ENCODE results near the gene CD81.

The CD81 gene

DNA sequence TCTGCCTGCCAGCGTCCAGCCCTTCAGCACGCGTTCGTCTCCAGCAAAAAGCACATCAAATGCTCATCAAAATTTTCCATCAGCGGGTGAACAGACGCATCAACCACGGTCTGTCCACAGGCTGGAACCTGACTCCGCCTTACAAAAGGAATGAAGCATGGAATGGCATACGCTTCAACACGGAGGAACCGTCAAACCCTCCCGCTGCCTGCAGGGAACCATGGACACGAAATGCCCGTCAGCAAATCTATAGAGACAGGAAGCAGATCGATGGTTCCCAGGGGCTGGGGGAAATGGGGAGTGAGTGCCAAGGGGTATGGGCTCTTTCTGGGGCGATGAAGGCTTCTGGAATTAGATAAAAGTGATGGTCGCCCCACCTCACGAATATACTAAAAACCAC, 39.7 kb downstream of the CD81 start:
- in situ Hi-C loops (cut with MboI; ENCODE audit: low sequenced_read_pairs), result loop anchor here (25.0 kb wide), 1 partner anchor 229 kb away; no protein-coding TSS in a partner anchor

GRCh38 chr11:2417856-2418692, 41.0 kb downstream of the CD81 start:
- in situ Hi-C loops (cut with MboI; ENCODE audit: low sequenced_read_pairs), result loop anchor here (25.0 kb wide), 1 partner anchor 231 kb away; no protein-coding TSS in a partner anchor

DNA sequence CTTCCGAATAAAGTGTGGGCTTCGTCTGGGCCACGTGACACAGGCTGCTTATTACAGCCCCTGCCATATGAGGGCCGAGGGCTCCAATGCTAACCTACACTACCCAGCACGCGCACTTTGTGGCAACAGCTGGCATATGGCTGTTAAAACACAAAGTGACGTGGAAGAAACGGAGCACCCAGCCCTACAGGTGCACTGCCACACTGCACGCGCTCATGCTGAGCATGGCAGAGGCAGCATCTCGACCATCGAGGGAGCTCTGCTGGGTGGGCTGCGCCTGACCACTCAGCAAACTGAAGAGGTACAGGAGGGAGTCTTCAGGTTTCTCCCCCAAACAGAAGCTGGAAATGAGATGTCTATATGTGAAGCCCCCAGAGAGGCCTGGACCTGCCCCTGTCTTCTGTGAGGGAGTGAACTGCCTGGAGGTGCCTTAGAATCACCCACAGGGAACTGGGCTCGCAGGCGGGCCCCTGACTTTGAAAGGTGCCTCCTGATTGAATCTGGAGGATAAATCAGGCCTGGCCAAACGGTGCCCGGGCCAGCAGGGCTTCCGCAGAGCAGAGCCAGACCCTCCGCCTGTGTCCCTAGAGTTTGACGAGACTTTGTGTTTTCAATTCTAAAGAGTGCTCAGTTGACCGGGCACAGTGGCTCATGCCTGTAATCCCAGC, 41.7 kb downstream of the CD81 start:
- in situ Hi-C loops (cut with MboI; ENCODE audit: low sequenced_read_pairs), result loop anchor here (25.0 kb wide), 1 partner anchor 232 kb away; no protein-coding TSS in a partner anchor

DNA sequence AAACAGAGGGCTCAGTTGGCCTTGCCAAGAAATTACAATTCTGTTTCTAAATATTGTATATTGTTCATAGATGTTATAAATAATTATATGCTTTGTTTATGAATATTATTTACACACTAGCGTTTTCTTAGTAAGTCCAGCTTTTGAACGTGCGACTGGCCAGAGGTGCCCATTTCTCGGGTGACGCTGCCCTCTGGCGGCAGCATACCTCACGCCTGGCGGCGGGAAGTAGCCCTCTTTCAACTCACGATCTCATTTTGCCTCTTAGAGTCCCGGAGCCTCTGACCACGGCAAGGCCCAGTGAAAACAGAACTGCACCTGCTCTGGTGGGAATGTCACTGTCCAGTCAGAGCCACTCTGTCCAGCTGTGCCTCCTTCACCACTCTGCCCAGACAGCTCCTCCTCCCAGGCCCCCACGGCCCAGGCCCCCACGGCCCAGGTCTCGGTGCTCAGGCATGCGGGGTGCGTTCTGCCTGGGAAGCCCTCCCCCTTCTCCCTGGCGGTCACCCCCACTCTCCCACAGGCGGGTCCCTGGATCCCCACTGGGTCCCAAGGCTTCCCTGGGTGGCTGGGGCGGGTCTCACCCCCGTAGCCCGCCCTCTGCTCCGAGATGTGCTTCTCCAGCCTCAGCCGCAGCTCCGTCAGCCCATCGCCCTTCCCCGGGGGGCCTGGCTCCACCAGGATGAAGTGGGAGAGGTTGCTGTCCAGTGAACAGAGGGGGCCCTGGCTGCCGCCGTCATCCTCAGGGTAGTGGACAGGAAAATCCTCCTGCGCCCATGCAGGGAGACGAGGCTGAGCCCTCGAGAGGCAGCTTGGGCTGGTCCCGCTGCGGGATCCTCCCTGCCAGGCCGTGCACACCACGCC, 42.8 kb downstream of the CD81 start:
- in situ Hi-C loops (cut with MboI; ENCODE audit: low sequenced_read_pairs), result loop anchor here (10.0 to 25.0 kb wide), 2 partner anchors 233 to 465 kb away; partner anchors contain the start of gene CDKN1C

DNA sequence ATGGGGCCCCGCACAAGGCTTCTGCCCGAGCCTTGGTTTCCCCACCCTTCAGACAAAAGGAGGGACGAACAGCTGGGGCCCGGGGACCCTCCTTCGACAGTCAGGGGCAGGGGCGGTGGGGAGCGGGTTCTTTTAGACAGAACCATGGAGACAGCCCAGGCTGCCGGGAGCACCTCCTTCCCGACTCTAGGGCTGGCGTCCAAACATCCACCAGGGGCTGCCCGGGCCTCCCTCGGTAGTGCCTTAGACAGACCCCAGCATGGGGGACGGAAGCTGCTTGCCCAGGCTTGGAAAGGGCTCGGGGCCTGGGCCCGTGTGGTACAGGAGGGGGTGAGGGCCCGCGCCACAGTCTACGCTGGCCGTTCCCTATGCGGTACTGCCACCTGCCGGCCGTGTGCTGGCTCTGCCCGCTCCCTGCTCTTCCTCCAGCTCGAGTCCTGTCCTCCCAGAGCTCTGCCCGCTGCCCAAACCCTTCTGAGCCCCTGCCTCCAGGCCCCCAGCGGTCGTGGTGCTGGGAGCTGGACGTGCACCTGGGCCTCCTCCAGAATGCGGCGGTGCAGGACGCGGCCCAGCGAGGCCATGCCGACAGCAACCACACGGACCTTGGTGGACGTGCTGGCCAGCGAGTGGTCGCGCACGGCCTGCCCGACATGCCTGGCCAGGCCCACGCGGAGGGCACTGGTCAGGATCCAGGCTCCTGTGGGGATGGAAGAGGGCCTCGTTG, 43.6 kb downstream of the CD81 start:
- in situ Hi-C loops (cut with MboI; ENCODE audit: low sequenced_read_pairs), result loop anchor here (10.0 to 25.0 kb wide), 2 partner anchors 233 to 464 kb away; partner anchors contain the start of gene CDKN1C

- in situ Hi-C loops (cut with MboI; ENCODE audit: low sequenced_read_pairs), result loop anchor here (10.0 to 25.0 kb wide), 2 partner anchors 234 to 463 kb away; partner anchors contain the start of gene CDKN1C
Observed at GRCh38 chr11:2421226-2421994, 44.3 kb downstream of the CD81 start.

DNA sequence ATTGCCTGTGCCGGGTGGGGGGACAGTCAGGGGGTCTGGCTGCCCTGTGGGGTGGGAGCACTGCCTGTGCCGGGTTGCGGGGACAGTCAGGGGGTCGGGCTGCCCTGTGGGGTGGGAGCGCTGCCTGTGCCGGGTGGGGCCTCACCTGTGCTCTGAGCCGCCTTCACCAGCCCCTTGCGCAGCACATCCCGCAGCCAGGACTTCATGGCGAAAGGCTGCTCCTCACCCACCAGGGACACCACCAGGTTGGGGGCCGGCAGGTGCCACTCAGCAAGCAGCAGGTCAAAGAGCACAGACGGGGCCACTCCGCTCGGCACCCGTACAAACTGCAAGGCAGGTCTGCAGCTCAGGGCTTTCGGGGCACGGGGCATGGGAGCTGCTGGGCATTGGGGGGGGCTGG, 44.9 kb downstream of the CD81 start:
- in situ Hi-C loops (cut with MboI; ENCODE audit: low sequenced_read_pairs), result loop anchor here (10.0 to 25.0 kb wide), 2 partner anchors 235 to 463 kb away; partner anchors contain the start of gene CDKN1C

- in situ Hi-C loops (cut with MboI; ENCODE audit: low sequenced_read_pairs), result loop anchor here (10.0 to 25.0 kb wide), 2 partner anchors 235 to 462 kb away; partner anchors contain the start of gene CDKN1C
Observed at GRCh38 chr11:2422461-2423156, 45.5 kb downstream of the CD81 start.

DNA sequence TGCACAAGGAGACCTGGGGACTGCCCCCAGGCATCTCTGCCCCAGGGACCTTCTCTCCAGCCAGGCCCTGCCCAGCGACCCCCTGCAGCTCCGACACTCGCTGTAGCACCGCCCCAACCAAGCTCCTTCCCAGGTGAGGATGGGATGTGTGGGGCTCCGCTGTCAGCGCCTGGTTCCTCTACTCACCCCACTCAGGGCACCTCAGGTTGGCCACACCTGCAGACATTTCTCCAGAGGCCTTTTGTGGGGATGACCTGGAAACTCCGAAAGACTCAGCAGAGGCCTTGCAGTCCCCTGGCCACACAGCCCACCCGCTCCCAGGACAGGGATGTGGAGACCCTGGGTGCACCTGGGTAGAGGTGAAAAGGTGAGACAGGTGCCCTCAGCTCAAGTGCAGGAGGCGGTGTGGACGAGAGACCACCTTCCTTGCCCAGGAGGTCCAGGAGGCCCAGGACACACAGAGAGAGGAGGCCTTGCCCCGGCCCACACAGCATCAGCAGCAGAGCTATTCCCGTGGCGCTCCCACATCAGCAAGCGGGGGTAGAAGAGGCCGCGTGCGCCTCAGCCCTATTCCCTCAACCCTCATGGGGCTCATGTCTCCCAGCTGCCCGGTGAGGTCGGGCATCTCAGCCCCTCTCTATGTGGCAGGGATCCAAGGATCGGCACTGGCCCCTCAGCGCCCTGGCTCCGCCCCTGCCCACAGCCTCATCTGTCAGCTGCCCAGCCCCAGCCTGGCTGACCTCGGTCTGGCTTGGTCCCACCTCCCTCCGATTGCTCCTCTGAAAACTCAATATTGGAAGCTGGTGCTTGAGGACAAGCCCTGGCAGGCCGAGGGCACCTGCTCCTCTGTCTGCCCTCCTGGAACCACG, 46.3 kb downstream of the CD81 start:
- in situ Hi-C loops (cut with MboI; ENCODE audit: low sequenced_read_pairs), result loop anchor here (10.0 to 25.0 kb wide), 2 partner anchors 236 to 461 kb away; partner anchors contain the start of gene CDKN1C

DNA sequence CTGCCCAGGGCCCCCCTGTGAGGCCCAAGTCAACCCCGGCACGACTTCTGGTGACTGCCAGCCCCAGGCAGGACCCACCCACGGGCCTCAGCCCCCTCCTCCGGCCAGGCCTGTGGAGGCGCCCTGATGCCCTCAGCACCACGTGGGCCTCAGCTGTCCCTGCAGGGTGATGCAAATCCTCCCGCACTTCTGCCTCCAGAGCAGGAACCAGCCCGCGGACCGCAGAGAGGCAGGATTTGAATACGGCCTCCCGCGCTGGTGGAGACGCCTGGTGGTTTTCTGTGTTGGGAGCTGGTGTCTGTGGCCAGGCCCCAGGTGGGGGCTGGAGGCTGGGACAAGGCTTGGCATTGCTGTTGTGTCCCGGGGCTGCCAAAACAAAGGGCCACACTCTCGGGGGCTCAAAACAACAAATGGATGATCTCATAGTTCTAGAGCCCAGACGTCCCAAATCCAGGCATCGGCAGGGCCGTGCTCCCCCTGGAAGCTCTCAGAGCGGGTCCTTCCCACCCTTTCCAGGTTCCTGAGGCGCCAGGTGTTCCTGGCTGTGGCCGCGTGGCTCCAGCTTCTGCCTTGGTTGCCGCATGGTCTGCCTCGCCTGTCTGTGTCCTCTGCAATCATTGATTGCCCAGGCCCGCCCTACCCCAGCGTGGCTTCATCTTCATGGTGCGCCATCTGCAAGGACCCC, 47.8 kb downstream of the CD81 start:
- in situ Hi-C loops (cut with MboI; ENCODE audit: low sequenced_read_pairs), result loop anchor here (5.0 to 25.0 kb wide), 3 partner anchors 107 to 460 kb away; partner anchors contain the start of gene CDKN1C

DNA sequence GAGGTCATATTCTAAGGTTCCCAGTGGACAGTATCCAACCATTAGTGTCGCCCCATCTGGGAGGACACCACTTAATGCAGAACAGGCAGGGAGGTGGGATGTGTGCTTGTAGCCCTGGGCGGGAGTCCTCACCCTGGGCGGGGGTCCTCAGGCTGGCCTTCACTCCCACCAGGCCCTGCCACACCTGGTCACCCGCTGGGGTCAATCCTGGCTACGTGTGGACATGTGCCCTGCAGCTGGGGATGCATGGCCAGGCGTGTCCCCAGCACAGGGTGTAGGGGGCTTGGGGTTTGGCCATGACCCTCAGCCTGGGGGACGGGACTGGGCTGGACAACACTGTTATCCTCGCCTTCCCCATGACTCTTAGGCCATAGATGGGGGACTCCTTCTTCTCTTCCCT, 48.4 kb downstream of the CD81 start:
- in situ Hi-C loops (cut with MboI; ENCODE audit: low sequenced_read_pairs), result loop anchor here (5.0 to 10.0 kb wide), 2 partner anchors 107 to 459 kb away; partner anchors contain the start of gene CDKN1C

DNA sequence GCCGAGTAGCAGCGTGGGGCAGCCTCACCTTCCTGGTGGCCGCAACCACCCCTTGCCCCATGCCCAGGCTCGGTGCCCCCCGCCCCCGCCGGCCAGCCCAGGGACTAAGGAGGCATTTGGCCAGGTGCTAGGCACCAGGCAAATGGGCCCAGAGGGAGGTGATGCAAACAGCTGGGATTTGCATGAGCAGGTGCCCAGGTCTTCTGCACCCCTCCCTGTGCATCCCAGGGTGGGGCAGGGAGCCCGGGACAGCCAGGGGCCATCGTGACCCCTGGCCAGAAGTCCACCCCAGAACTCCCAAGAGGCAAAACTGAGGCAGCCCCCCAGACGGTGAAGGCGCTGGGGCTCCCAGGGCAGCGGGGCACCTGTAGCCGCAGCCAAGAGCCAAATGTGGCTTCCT, 49.1 kb downstream of the CD81 start:
- in situ Hi-C loops (cut with MboI; ENCODE audit: low sequenced_read_pairs), result loop anchor here (5.0 to 10.0 kb wide), 2 partner anchors 106 to 459 kb away; partner anchors contain the start of gene CDKN1C

DNA sequence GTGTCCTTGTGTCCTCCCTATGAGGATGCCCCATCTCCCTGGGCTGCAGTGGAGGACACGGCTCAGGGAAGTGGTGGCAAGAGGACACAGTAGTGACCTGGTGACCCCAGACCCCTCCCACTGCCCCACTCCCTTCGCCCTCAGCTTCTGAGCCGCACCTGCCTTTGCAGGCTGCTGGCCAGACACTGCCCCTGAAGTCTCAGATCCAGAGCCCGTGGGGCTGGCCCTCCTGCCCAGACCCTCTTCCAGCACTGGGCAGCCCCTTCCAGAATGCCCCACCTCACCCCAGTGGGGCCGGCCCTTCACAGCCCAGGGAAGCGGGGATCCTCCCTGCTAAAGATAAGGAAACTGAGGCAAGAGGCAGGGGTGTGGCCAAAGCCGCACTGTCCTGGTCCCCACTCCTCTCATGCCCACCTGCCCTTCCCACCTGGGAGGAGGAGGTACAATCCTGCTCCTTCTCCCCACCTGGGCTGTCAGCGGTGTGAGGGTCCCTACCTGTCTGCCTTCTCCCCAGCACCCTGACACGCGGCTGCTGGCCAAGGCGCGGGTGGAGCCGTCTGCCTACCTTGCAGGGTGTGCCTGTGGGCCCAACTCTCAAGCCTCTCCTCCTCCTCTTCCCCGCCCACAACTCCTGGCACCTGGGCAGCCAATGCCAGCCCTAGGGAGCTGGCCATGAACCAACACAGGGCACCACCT, 49.9 kb downstream of the CD81 start:
- in situ Hi-C loops (cut with MboI; ENCODE audit: low sequenced_read_pairs), result loop anchor here (5.0 to 10.0 kb wide), 2 partner anchors 105 to 458 kb away; partner anchors contain the start of gene CDKN1C

GRCh38 chr11:2427721-2428321, 50.7 kb downstream of the CD81 start:
- in situ Hi-C loops (cut with MboI; ENCODE audit: low sequenced_read_pairs), result loop anchor here (5.0 to 10.0 kb wide), 2 partner anchors 104 to 457 kb away; partner anchors contain the start of gene CDKN1C

- in situ Hi-C loops (cut with MboI; ENCODE audit: low sequenced_read_pairs), result loop anchor here (5.0 to 10.0 kb wide), 2 partner anchors 104 to 456 kb away; partner anchors contain the start of gene CDKN1C
Observed at GRCh38 chr11:2428322-2428795, 51.2 kb downstream of the CD81 start.

Data from HL-60/S4 treated with phorbol 12-myristate 13-acetate at 8.2 ng/mL for 4 days and 3 days (cell line).